Sciatic nerve (tissue), 2 donors: ENCODE results near the gene TRMU. TPM values are rescaled to one million over a fixed set of nuclear protein-coding genes. Genes with fewer than 3 reads are reported as not detected.
A peak's percentile ranks its signal among the peaks of the same experiment; 100 is the strongest.
"Not testable (repeated sequence)": the region's sequence is repeated elsewhere in the genome, so short reads cannot be mapped to it uniquely, and the experiment has no call there.

Source experiments
- ATAC-seq: fragments of 200-7000 bp; cut with Tn5 transposase; one replicate; pipeline ENCODE4 v1.9.1; 2020; ENCODE audit warnings: mild to moderate bottlenecking, moderate library complexity
- DNase-seq: peaks from one replicate; pipeline ENCODE4 v3.0.0-alpha.2; 2020; ENCODE audit warnings: low spot score
- intact Hi-C: fragments of 100-400 bp; cut with DNase I; formaldehyde crosslinking; loops from one replicate; pipeline ENCODE4 v1.14.2; 2022
- total RNA-seq: library from RNA; stranded (reverse); fragmentation: NEBNext Ultra II Directional; extraction: Animal tissue kit (Norgen Biotek cat#: 25700); gene quantifications from one replicate; pipeline ENCODE4 v1.2.1, GENCODE V29; 2021
- donor health status: DM: no; HTN: no; CAD: no.
- donor health status: DM: no; HTN: no; CAD: no.

The TRMU gene
- total RNA-seq, 1 donor from 2014 or later, result 34.1 TPM

- intact Hi-C loops, result no loop called here
- ATAC-seq (peak; percentile 87), DNase-seq (peak; percentile 82)
Measured at GRCh38 chr22:46390652-46391301, 55.3 kb downstream of the TRMU start.

DNA sequence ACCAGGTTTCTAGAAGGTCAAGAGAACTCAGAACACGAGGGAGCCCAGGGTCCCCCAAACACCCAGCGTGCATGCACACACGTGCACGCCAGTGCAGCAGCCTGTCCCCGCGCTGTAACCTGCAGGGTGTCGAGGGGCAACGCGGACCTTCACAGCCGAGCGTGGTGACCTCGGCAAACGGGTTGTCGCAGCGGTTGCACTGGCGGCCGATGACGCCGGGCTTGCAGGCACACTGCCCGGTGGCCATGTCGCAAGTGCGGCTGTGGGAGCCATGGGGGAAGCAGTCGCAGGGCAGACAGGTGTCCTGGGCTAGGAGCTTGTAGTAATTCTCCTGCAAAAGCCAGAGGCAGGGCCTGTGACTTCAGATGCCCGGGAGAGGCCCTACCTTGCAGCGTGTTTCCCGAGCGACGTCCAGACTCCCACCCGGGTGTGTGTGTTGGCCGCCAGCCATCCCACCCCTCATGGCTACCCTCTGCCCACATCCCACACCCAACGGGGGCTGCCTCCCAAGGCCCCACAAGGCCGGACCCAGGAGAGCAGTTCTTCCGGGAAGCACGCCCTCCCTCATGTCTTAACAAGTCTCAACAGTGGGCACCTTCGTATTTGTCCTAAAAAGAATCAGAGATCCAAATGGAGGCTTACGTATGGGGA is 56.1 kb downstream of the TRMU start:
- ATAC-seq, result no peak
- intact Hi-C loops, result no loop called here
- no peak for DNase-seq

GRCh38 chr22:46392137-46392844 is 56.8 kb downstream of the TRMU start:
- intact Hi-C loops, result no loop called here
- ATAC-seq, result no peak
- no peak for DNase-seq

GRCh38 chr22:46393873-46394272 is 58.4 kb downstream of the TRMU start:
- ATAC-seq, result no peak
- DNase-seq, result no peak
- intact Hi-C loops, result no loop called here

DNA sequence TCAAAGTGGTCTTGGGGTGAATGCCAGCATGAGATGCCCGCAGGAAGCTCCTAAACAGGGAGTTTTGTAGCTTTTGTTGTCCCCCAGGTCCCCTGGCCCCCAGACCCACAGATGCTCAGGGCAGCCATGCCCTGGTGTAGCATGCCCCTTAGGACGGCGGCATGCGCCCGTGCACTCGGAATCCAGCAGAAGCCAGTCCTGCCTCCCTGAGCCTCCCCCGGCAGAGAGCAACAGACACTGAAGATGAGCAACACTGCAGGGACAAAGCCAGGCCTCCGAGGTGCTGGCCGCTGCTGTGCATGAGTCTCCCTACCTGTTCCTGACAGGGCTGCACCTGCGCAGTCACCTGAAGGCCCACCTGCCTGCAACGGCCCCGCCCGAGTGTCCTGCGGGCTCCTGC is 59.1 kb downstream of the TRMU start:
- intact Hi-C loops, result loop anchor here (5.0 kb wide), 1 partner anchor 1728 kb away; no protein-coding TSS in a partner anchor
- ATAC-seq, result no peak
- DNase-seq, result no peak

DNA sequence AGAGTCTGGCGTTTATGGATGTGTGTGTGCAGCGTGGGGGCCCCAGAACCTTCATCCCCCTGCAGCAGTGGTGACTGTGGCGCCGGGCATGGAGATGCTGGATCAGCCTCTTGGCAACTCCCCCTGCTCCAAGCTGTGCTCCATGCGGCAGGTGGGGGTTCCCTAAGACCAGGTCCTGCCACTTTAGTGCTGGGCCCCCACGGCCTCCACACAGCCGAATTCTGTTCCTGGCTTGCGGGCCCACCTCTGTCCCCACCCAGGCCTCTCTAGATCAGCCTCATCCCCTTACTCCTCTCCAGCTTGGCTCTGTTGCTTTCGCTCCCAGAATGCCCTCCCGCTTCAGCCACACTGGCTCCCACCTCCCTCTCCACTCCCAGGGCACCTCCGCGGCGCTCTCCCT is 59.6 kb downstream of the TRMU start:
- intact Hi-C loops, result loop anchor here (5.0 kb wide), 1 partner anchor 1727 kb away; no protein-coding TSS in a partner anchor
- DNase-seq (no peak), ATAC-seq (no peak)

DNA sequence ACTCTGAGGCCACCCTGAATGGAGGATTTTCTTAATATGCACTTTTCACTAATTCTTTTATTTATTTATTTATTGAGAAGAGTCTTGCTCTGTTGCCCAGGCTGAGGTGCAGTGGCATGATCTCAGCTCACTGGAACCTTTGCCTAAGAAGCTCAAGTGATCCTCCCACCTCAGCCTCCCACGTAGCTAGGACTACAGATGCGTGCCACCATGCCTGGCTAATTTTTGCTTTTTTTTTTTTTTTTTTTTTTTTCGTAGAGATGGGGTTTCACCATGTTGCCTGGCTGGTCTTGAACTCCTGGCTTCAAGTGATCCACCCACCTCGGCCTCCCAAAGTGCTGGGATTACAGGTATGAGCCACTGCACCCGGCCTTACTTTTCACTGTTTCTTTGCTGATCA is 61.5 kb downstream of the TRMU start:
- ATAC-seq, DNase-seq: not testable (repeated sequence)
- intact Hi-C loops, result loop anchor here (5.0 kb wide), 1 partner anchor 1725 kb away; no protein-coding TSS in a partner anchor

GRCh38 chr22:46397514-46397913 is 62.0 kb downstream of the TRMU start:
- no peak for DNase-seq
- intact Hi-C loops, result loop anchor here (5.0 kb wide), 1 partner anchor 1725 kb away; no protein-coding TSS in a partner anchor
- ATAC-seq, result no peak

DNA sequence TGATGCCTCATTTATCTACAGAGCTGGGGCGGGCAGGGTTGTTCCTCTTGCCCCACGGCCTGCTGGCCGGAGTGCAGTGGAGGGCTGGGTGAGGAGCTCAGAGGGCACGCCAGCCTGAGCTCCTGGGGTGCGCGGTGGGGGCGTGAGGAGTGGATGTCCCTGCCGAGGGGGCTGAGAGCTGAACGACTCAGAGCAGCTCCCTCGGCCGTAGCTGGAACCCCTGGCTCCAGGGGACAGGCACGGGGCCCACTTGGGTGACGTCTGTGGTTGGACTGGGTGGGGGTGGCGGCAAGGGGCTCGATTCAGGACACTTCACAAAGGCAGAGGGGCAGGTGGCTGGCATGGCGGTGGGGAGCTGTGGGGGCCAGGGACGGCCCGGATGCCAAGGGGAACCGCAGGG is 62.4 kb downstream of the TRMU start:
- ATAC-seq (no peak), DNase-seq (no peak)
- intact Hi-C loops, result loop anchor here (5.0 kb wide), 1 partner anchor 1724 kb away; no protein-coding TSS in a partner anchor

DNA sequence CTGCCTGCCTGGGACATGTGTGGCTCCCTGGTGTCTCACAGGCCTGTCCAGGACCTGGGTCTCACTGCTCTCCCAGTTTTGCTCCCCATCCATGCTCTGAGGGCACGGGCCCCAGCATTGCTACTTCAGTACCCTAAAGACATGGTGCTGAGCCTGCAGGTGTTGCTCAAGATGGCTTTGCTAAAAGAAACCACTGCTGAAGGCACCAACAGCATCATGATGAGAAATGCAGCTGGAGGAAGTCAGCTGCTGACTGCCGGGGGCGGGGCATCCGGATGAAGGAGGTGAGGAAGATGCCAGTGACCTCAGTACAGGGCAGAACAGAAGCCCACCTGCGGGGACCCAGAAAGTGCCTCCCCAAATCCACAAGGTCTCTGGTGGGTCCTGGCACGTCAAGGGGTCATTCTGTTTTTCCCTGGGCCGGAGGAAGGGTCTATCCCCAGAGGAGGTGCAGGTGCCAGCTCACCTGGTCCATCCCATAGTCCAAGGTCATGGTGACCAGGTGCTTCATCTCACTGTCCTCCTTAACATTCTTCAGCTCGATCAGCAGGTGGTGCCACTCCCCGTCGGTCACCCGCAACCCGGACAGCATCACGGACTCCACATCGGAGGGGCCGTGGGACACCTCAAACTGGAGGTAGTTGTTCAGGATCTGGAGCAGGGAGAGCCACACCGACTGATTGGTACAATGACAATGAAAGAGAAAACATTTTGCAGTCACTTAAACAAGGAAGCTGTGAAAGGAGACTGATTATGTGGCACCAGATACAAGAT is 63.9 kb downstream of the TRMU start:
- DNase-seq, result no peak
- ATAC-seq, result no peak
- intact Hi-C loops, result loop anchor here (5.0 kb wide), 1 partner anchor 1723 kb away; no protein-coding TSS in a partner anchor

DNA sequence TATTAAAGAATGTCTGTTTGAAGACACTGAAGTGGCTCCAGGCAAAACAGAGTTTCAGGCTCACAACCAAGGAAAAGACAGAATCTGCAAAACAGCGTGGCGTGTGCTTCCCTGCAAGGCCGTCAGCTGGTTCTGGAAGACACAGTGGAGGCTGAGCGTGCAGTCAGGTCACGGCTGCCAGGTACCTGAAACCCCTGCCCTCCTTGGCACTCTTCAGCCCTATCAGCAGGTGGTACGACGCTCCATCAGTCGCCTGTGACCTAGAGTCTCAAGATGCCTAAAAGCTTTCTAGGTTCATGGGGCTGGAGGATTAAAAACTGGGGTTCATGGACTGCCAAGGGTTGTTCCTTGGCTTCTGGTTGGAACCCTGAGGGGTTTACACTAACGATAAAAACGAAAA is 65.9 kb downstream of the TRMU start:
- ATAC-seq (no peak), DNase-seq (no peak)
- intact Hi-C loops, result no loop called here

GRCh38 chr22:46402505-46402904 is 67.0 kb downstream of the TRMU start:
- DNase-seq (no peak), ATAC-seq (no peak)

GRCh38 chr22:46403880-46404279 is 68.4 kb downstream of the TRMU start:
- DNase-seq, ATAC-seq, intact Hi-C loops: not testable (repeated sequence)

More at GRCh38 chr22:46402505-46402904, 67.0 kb downstream of the TRMU start:
- intact Hi-C loops, result no loop called here

- DNase-seq (no peak), ATAC-seq (no peak)
- intact Hi-C loops, result no loop called here
Measured at GRCh38 chr22:46405901-46406300, 70.4 kb downstream of the TRMU start.

DNA sequence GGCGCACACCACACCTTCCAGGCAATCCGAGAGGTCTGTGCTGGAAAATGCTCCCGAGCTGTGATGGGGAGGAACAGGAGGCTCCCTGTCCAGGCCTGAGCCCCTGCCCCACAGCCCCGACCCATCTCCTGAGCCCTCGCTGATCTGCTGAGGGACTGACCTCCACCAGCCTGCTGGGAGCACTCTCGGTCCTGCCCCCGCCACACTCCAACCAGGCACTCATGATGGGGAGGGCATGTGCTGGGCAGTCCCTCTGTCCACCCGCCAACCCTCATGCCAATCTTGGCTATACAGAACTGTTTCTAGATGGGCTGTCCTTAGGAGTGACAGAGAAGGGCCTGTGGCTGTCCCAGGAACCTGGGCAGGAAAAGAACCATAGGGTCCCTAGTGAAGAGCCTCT is 70.8 kb downstream of the TRMU start:
- intact Hi-C loops, result no loop called here
- ATAC-seq (no peak), DNase-seq (no peak)

DNA sequence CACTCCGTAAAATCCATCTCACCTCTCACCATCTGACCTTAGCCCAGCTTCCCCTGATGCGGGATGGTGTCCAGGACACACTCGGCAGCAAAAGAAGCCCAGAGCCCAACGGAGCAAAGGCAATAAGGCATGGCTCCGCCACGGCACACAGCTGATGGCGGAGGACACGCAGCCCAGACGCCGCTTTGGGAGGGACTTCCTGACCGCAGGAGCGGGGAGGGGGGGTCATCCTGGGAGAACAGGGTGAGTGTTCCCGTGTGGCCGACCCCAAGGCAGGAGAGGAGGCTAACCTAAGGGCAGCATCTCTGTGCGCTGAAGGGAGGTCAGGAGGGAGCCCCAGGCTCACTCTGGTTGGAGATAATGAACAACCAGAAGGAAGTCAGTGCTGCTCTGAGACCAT is 71.3 kb downstream of the TRMU start:
- intact Hi-C loops, result no loop called here
- no peak for DNase-seq
- no peak for ATAC-seq
